ENCODE measurements around the gene SDC3.

DNA sequence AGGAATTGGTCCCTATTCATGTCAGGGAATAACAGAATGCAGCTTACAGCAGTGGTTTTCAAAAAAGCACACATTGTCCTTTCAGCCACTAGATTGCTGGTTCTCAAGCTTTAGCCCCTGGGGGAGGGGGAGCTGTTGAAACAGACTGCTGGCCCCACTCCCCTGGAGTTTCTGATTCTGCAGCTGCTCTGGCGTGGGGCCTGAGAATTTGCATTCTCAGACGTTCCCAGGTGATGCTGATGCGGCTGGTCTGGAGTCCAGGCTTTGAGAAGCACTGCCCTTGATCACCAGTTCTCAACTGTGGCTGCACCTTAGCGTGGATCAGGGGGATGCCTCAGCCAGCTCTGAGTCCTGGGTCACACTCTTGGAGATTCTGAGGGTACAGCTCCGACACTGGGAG lies 88.3 kb downstream of the SDC3 start:
- TF ChIP-seq, protein P1, sequence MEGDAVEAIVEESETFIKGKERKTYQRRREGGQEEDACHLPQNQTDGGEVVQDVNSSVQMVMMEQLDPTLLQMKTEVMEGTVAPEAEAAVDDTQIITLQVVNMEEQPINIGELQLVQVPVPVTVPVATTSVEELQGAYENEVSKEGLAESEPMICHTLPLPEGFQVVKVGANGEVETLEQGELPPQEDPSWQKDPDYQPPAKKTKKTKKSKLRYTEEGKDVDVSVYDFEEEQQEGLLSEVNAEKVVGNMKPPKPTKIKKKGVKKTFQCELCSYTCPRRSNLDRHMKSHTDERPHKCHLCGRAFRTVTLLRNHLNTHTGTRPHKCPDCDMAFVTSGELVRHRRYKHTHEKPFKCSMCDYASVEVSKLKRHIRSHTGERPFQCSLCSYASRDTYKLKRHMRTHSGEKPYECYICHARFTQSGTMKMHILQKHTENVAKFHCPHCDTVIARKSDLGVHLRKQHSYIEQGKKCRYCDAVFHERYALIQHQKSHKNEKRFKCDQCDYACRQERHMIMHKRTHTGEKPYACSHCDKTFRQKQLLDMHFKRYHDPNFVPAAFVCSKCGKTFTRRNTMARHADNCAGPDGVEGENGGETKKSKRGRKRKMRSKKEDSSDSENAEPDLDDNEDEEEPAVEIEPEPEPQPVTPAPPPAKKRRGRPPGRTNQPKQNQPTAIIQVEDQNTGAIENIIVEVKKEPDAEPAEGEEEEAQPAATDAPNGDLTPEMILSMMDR (conservative IDR thresholded peaks at IDR 0.05; ENCODE audit: low read depth, low read length) = no peak
- TF ChIP-seq EZH2 (IDR thresholded peaks at IDR 0.05; ENCODE audit: borderline replicate concordance, low read depth, low read length, poor library complexity, severe bottlenecking) = no peak
